Measurements from ENCODE around the gene NRIP1. TPM values are rescaled to one million over a fixed set of nuclear protein-coding genes. Genes with fewer than 3 reads are reported as not detected.

The NRIP1 gene
- total and polyA plus RNA-seq, 2 of the 13 experiments (the other 11 are each of a cell fraction or from before 2014, with no cell fraction given): 21.0 to 69.0 TPM

DNA sequence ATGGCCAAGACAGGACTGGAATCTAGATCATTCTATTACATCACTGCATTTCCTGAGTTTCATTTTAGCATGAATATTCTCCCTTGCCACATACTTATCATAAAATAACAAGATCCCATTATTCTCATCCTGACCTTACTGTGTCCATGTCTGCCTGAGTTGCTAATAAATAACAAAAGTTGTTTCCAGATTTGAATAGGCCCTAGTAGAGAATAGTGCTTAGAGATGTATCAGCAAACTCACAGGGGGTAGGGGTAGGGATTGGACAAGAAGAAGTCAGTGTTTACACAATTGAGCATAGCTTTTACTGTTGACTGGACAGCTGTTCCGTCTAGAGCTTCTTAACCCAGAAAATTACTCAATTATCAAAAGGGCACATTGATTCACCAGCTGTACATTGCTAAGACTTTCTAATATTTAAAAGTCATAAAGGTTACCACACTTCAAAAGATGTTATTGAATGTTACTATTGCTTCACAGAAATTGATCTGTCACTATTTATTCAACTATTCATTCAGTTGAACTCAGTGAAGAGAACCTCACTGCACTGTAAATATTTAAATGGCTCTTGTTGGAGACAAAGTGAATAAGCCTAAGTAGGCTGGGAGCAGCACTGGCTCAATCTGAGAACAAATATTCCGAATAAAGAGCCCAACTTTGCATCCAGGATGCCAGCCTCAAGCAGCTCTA is 121.9 kb downstream of the NRIP1 start (continued):
- TF ChIP-seq, protein P1, sequence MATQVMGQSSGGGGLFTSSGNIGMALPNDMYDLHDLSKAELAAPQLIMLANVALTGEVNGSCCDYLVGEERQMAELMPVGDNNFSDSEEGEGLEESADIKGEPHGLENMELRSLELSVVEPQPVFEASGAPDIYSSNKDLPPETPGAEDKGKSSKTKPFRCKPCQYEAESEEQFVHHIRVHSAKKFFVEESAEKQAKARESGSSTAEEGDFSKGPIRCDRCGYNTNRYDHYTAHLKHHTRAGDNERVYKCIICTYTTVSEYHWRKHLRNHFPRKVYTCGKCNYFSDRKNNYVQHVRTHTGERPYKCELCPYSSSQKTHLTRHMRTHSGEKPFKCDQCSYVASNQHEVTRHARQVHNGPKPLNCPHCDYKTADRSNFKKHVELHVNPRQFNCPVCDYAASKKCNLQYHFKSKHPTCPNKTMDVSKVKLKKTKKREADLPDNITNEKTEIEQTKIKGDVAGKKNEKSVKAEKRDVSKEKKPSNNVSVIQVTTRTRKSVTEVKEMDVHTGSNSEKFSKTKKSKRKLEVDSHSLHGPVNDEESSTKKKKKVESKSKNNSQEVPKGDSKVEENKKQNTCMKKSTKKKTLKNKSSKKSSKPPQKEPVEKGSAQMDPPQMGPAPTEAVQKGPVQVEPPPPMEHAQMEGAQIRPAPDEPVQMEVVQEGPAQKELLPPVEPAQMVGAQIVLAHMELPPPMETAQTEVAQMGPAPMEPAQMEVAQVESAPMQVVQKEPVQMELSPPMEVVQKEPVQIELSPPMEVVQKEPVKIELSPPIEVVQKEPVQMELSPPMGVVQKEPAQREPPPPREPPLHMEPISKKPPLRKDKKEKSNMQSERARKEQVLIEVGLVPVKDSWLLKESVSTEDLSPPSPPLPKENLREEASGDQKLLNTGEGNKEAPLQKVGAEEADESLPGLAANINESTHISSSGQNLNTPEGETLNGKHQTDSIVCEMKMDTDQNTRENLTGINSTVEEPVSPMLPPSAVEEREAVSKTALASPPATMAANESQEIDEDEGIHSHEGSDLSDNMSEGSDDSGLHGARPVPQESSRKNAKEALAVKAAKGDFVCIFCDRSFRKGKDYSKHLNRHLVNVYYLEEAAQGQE (IDR thresholded peaks at IDR 0.05; ENCODE audit: borderline replicate concordance in 1 of 2, low read depth in 1 of 2, low read length in 2 of 2): peak in 1 of 2 experiments; percentile 50; a peak in 1 of 4 replicates
- TF ChIP-seq, protein P2, sequence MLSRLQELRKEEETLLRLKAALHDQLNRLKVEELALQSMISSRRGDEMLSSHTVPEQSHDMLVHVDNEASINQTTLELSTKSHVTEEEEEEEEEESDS (CRISPR knock-in tag; IDR thresholded peaks at IDR 0.05; ENCODE audit: borderline replicate concordance): no peak
- TF ChIP-seq ZNF629 (CRISPR knock-in tag; conservative IDR thresholded peaks at IDR 0.05) (no peak), ZKSCAN8 (CRISPR knock-in tag; IDR thresholded peaks at IDR 0.05; ENCODE audit: borderline replicate concordance) (peak; percentile 40; the same call in 1 of the 2 replicates), TAF1 (CRISPR knock-in tag; IDR thresholded peaks at IDR 0.05) (no peak), MED1 (CRISPR knock-in tag; IDR thresholded peaks at IDR 0.05) (peak; percentile 89), FOXK2 (IDR thresholded peaks at IDR 0.05) (peak; percentile 42; the same call in 1 of the 2 replicates), ELK4 (CRISPR knock-in tag; IDR thresholded peaks at IDR 0.05; ENCODE audit: borderline replicate concordance) (no peak), FOSL2 (CRISPR knock-in tag; IDR thresholded peaks at IDR 0.05) (peak; percentile 66), TEAD3 (CRISPR knock-in tag; optimal IDR thresholded peaks at IDR 0.05; ENCODE audit: borderline replicate concordance) (peak; percentile 48), ZNF235 (CRISPR knock-in tag; IDR thresholded peaks at IDR 0.05; ENCODE audit: borderline replicate concordance) (no peak), MEF2D (CRISPR knock-in tag; IDR thresholded peaks at IDR 0.05) (peak; percentile 79; the same call in 1 of the 2 replicates), SOX6 (IDR thresholded peaks at IDR 0.05) (no peak), SOX6 (CRISPR knock-in tag; IDR thresholded peaks at IDR 0.05) (peak; percentile 96), TFAP4 (IDR thresholded peaks at IDR 0.05; ENCODE audit: borderline replicate concordance, low read depth) (peak; percentile 99), NR2C2 (CRISPR knock-in tag; IDR thresholded peaks at IDR 0.05; ENCODE audit: borderline replicate concordance) (peak; percentile 75)
- TF ChIP-seq, protein P3, sequence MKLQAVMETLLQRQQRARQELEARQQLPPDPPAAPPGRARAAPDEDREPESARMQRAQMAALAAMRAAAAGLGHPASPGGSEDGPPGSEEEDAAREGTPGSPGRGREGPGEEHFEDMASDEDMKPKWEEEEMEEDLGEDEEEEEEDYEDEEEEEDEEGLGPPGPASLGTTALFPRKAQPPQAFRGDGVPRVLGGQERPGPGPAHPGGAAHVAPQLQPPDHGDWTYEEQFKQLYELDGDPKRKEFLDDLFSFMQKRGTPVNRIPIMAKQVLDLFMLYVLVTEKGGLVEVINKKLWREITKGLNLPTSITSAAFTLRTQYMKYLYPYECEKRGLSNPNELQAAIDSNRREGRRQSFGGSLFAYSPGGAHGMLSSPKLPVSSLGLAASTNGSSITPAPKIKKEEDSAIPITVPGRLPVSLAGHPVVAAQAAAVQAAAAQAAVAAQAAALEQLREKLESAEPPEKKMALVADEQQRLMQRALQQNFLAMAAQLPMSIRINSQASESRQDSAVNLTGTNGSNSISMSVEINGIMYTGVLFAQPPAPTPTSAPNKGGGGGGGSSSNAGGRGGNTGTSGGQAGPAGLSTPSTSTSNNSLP (IDR thresholded peaks at IDR 0.05; ENCODE audit: low read depth, low read length): peak; percentile 99

All from HepG2 (cell line).